Activated CD4-positive, alpha-beta T cell treated with anti-CD3 and anti-CD28 coated beads, Interleukin-2, amount 50 U/mL, for 4 hours (primary cell): ENCODE results near the gene TRIM71.
"Not testable (repeated sequence)": the region's sequence is repeated elsewhere in the genome, so short reads cannot be mapped to it uniquely, and the experiment has no call there.

Experiments
- DNase-seq, 2 experiments: peaks; one replicate each; pipeline ENCODE4 v3.0.0-alpha.2; 2020

TRIM71 gene

DNA sequence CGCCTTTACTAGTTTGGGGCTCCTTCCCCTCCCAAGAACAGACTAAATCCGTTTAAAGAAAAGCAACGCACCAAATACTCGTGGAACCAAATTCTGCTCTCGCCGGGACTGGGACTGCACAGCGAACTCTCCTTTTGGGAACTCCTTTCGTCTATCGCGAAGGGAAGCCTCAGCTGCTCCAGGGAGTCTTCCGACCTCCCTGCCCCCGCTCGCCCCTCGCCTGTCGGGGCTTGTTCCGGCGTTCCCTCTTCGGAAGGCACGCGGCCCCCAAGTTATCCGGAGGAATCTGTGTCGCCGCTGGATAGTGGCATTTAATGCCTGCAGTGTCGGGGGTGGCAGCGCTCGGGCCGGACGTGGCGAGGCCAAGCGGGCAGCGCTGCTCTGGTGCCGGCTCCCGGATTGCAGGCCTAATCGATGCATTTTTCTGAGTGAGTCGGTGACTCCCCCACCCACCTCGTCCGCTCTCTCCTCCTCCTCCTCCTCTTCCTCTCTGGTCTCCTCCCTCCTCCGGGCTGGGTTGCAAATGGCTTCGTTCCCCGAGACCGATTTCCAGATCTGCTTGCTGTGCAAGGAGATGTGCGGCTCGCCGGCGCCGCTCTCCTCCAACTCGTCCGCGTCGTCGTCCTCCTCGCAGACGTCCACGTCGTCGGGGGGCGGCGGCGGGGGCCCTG, at the start of gene TRIM71:
TRIM71 (plus strand) TSS at position 440 of the 671 bp plus-strand sequence; CDS start at position 524, 84 bp downstream.
- DNase-seq = no peak

DNA sequence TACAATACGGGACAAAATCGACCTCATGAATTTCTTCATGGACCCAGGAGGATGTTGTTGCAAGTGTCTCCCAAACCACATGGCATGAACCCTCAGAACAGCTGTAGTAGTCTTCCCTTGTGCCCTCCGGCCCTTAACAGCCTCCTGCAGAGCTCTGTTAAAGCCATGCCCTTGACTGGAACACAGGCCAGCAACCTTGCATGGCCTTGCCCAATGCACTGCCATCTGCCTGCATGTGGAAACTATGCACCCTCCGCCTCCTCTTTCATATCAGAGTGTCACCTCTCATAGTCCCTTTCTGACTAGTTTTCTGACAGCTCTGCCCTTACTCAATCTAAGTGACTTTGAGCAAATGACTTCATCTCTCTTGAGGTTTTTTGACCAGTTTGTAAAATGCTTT, 39.4 kb upstream of the TRIM71 start:
- DNase-seq = no peak

GRCh38 chr3:32780071-32780734, 37.6 kb upstream of the TRIM71 start:
- DNase-seq = no peak

DNA sequence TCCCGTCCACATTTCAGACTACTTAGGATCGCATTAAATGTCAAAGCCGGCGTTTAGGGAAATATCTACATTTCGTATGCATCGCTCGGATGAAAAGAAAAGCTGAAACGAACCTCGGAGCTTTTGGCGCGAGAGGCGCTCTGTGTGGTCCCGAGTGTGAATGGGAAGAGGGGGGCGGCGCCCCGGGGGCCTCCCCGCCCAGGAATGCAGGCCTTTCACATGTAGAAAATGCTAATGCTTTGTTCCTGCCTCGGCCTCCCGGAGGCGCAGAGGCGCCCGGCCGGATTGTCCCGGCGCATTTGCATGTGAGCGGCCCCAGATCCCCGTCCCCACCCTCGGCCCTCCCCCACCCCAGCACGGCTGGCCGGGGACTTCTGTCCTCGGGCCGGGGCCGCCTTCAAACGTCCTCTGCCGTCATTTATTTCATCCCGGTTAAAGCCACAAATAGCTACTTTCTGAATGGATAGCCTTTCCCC, 37.0 kb upstream of the TRIM71 start:
- DNase-seq = no peak

- peak; percentile 35 to 48 for DNase-seq
These were observed 36.4 kb upstream of the TRIM71 start for GRCh38 chr3:32781211-32781968.

DNA sequence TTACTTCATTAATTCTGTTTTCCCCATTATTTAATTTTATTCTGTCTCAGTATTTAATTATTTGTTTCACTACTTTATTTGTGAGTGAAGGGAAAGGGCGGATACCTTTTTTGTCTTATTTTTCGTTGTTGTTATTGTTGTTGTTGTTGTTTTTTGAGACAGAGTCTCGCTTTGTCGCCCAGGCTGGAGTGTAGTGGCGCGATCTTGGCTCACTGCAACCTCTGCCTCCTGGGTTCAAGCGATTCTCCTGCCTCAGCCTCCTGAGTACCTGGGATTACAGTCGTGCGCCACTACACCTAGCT, 35.9 kb upstream of the TRIM71 start:
- DNase-seq = not testable (repeated sequence)

GRCh38 chr3:32782407-32782806, 35.4 kb upstream of the TRIM71 start:
- no peak for DNase-seq

GRCh38 chr3:32791833-32792232, 26.0 kb upstream of the TRIM71 start:
- DNase-seq = no peak

- no peak for DNase-seq
These were observed 23.1 kb upstream of the TRIM71 start for GRCh38 chr3:32794487-32795308.

GRCh38 chr3:32796384-32796950, 21.3 kb upstream of the TRIM71 start:
- DNase-seq = not testable (repeated sequence)

- DNase-seq = no peak
These were observed 20.0 kb upstream of the TRIM71 start for GRCh38 chr3:32797776-32798175.

GRCh38 chr3:32801440-32801839, 16.4 kb upstream of the TRIM71 start:
- DNase-seq = not testable (repeated sequence)

GRCh38 chr3:32813180-32813579, 4.6 kb upstream of the TRIM71 start:
- no peak for DNase-seq

- no peak for DNase-seq
These were observed 3.4 kb upstream of the TRIM71 start for GRCh38 chr3:32814361-32814760.

DNA sequence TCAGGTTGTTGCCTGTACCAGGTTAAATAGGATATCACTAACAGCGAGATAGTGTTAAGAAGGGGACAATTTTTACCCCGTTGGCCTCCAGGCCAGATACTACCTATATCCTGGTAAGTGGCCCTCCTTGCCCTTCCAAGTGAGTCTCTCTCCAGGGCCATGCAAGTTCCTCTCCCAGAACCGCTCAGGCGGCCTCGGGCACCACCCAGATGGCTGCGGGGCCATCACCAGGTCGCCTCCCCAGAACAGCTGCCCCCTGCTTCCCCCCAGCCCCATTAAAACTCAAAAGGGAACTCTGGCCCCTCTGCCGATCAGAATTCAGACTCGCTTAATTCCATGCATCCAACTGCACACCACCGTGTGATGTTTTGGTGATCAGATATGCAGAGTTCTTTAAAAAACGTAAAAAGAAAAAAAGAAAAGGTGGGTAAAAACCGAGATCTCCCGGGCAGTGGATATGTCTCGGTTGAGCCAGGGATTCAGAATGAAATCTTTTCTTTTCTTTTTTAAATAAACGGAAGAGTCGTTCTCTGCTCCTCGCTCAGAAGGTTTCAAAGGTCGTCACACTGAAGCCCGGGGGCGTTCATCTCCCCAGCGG, 1.9 kb upstream of the TRIM71 start:
- DNase-seq = no peak

DNA sequence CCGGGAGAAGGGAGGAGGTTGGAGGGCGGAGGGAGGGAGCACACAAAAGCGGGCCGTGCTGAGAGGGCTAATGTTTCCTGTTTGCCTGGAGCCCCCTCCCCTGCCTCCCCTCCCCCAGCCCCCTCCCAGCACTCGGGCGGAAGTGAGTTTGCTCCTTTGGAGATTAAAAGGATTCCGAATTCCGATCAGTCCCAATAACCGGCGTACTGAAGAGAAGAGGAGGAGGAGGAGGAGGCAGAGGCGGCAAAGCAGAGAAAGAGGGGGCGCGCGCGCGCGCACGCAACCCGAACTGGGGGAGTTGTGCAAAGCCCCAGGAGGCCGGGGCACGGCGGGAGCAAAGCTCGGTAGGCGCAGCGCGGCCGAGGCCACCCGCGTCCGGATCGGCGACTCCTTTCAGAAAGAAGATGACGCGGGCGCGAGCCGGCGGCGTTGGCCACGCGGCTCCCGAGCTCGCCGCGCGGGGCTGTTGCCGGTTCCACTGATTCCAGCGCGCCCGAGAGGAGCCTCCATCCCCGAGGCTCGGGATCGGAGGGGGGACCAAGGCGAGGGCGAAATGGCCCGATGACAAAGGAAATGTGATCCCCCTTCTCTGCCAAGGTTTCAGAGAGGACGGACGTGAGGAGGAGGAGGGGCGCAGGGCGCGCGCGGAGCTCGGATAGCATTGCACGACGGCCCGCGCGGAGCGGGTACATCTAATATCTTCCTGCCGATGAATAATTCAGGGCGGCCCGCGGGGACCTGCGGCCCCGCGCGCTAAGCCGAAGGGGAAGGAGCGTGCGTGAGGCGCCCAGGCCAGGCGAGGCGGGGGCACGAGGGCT, 1.1 kb upstream of the TRIM71 start:
- DNase-seq = no peak

DNA sequence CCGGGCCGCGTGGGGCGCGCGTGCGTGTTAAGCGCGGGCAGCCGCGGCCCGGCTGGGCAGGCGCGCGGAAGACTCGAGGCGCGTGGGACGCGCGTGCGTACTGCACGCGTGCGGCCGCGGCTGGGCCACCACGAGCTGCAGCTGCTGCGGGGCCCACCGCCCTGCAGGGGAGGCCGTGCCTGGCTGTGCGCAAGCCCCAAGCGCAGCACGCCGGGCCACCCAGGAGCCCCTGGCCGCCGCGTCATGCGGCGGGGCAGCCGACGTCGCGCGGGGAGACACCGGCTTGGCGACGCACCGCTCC, 590 bp upstream of the TRIM71 start:
- no peak for DNase-seq

DNA sequence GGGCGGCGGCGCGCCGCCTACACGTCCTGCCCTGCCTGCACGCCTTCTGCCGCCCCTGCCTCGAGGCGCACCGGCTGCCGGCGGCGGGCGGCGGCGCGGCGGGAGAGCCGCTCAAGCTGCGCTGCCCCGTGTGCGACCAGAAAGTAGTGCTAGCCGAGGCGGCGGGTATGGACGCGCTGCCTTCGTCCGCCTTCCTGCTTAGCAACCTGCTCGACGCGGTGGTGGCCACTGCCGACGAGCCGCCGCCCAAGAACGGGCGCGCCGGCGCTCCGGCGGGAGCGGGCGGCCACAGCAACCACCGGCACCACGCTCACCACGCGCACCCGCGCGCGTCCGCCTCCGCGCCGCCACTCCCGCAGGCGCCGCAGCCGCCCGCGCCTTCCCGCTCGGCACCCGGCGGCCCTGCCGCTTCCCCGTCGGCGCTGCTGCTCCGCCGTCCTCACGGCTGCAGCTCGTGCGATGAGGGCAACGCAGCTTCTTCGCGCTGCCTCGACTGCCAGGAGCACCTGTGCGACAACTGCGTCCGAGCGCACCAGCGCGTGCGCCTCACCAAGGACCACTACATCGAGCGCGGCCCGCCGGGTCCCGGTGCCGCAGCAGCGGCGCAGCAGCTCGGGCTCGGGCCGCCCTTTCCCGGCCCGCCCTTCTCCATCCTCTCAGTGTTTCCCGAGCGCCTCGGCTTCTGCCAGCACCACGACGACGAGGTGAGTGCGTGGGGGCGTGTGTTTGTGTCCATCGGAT, 602 bp downstream of the TRIM71 start:
- no peak for DNase-seq

DNA sequence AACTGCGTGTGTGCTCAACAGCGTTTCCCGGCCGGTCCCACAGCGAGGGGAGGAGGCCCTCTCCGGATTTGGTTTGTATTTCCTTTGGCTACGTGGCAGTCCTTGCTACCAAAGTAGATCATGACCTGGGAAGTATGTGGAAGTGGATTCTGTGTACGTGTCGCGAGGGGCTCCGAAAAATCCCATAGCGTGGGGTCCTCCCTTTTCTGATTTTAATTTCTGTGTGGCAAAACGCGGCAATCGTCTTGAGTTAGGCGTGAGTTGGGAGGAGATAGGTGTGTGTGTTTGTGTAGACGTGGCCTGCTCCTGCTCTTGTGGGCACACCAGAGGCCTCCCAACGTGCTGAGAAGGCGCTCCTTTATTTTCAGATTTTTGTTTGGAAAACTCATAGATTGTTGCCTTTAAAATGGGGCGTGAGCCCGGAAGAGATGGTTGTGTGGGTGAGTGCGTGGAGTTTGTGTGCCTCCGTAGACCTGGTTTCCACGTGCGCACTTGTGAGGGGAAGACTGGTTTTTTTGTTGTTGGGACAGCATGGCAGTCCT, 1.2 kb downstream of the TRIM71 start:
- DNase-seq = no peak

GRCh38 chr3:32819551-32820348, 2.0 kb downstream of the TRIM71 start:
- no peak for DNase-seq
